SKM-1 treated with dmso at 0.1 percent for 144 hours (cell line): ENCODE data around the gene MYPN.
"Not testable (repeated sequence)": the region's sequence is repeated elsewhere in the genome, so short reads cannot be mapped to it uniquely, and the experiment has no call there.

Experiments used
- DNase-seq: peaks from one replicate; lab custom pipeline; 2025; ENCODE audit not compliant: unreplicated experiment; lab: John Stamatoyannopoulos, UW

Gene MYPN, protein sequence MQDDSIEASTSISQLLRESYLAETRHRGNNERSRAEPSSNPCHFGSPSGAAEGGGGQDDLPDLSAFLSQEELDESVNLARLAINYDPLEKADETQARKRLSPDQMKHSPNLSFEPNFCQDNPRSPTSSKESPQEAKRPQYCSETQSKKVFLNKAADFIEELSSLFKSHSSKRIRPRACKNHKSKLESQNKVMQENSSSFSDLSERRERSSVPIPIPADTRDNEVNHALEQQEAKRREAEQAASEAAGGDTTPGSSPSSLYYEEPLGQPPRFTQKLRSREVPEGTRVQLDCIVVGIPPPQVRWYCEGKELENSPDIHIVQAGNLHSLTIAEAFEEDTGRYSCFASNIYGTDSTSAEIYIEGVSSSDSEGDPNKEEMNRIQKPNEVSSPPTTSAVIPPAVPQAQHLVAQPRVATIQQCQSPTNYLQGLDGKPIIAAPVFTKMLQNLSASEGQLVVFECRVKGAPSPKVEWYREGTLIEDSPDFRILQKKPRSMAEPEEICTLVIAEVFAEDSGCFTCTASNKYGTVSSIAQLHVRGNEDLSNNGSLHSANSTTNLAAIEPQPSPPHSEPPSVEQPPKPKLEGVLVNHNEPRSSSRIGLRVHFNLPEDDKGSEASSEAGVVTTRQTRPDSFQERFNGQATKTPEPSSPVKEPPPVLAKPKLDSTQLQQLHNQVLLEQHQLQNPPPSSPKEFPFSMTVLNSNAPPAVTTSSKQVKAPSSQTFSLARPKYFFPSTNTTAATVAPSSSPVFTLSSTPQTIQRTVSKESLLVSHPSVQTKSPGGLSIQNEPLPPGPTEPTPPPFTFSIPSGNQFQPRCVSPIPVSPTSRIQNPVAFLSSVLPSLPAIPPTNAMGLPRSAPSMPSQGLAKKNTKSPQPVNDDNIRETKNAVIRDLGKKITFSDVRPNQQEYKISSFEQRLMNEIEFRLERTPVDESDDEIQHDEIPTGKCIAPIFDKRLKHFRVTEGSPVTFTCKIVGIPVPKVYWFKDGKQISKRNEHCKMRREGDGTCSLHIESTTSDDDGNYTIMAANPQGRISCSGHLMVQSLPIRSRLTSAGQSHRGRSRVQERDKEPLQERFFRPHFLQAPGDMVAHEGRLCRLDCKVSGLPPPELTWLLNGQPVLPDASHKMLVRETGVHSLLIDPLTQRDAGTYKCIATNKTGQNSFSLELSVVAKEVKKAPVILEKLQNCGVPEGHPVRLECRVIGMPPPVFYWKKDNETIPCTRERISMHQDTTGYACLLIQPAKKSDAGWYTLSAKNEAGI (N-terminal part only)

DNA sequence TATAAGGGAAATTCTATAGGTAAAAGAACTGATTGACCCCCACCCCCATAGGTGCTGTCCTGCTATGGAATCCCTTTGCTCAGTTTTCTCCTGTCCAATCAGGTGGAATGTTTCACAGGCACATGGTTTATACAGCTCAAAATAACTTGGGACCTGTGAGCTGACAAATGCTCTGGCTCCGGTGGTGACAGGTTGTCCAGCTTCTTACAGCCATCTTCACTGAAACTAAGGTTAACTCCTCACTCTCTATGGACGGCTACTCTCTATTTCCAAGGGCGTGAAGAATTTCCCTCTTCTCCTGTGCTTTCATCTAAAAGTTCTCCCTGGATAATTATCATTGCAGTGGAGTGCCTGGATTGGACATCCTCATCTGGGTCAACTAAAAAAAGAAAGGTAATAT, at the start of gene MYPN:
MYPN (plus strand) TSS at position 158 of the 400 bp plus-strand sequence. CDS start 11,951 bp downstream, outside the sequence.
- no peak for DNase-seq

DNA sequence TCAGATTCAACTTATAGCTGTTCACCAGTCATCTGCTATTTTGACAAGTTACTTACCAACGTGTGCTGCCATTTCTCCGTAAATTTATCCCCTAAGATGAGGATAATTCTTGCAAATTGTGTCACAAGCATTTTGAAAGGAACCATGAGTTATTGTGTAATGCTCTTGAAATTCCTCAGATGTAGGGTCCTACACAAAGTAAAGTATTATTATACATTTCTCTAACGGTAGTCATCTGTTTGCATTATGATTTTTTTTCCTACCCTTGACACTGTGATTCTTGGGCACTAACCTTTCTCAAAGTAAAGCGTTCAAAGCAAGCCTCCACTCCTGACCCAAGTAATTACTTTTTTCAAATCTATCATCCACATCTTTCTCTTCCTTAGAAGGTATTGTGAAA, 42.3 kb upstream of the MYPN start:
- no peak for DNase-seq

DNA sequence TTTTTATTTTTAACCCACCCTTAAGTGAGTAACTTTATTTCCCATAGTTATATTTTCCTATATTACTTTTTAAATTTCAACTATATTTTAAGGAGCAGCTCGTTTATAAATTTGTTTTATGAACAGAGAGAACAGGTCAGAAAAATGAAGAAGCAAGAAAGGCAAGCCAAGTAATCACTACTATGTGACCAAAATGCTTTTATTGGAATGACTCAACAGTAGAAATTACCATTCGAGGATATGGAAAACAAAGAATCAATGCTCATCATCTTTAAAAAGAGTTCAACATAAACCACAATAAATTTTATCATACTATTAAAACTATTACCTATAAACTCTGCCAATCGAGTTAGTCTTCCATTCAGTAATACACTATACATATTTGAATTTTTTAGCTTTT, 41.8 kb upstream of the MYPN start:
- no peak for DNase-seq

DNA sequence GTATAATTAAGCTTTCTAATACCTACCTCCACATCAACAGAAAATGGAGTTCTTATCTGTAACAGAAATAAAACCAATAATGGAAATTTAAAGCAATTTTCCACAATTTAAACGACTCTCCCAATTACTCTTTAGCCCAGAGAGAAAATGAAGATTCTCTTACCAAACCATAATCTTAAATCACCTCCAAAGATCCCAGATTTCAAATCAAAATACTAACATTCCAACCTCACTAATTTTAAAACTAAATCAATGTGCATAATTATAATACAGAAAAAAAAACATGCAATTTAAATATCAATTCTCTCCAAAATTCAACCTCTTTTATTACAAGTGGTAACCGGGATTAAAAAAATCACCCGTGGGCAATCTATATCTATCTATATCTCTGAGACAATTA, 35.7 kb upstream of the MYPN start:
- no peak for DNase-seq

DNA sequence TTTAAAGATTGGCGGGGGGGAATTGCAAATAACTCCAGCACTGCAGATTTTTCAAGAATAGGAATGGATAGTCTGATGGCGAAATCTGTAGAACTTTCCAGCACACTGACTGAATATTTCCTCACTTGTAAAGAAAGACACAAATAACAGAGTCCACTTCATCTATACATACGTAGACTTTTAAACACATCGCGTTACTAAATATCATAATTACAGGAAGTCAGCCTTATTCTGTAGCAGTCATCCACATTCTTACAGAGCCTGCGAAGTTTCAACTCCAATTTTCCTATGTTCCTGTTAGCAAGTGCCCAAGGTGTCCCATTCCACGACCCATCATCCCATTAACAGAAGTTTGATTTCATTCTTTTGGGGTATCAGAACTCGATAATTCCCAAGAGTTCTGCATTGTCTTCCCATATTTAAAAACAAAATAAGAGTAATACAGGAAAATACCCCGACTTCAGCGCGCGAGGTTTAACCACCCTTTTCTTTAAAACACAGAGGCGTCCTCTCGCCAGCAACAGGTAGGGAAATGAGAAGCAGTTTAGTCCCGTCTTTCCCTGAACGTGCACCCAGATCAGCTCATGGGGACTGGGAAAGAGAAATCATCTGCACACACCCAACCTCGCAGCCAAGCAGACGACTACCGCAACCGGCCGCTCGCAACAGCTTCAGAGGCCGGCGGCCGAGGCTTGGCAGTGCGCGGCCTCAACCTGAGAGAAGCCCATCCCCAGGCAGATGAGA, 35.1 kb upstream of the MYPN start:
- peak; percentile 19 for DNase-seq

DNA sequence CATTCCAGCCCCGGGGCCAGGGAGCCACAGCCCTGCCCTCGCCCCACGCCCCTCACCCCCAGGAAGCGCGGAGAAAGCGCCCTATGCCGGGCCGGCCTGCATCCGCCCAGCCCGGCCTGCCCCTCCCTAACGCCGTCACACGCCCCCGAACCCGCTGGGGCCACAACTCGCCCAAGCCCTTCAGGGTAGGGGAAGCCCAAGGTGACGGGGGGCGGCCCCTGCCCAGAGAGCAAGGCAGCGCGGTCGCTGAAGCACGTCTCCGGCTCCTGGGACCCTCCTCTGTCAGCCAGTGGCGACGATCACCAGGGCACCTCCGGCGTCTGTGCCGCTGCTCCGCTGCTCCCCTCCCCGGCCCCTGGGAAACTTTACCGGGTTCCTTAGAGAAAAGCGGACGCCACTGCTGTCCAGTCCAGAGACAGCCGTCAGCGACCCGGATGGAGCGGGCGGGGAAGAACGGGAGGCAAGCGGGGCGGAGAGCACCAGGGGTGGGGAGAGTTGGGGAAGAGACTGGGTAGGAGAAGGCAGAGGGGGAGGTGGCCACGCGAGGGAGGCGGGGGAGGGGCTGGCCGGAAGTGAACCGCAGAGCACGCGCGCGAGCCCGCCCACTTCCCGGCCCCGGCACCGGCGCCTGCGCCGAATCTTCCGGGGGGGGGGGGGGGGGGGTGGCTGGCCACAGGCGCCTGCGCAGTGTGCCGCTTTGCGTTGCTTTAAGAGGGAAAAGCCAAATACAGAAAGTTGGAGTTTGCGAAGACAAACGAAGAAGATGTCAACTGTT, 34.3 kb upstream of the MYPN start, which contains the start of gene HERC4:
HERC4 (minus strand) TSS at position 509 of the 775 bp plus-strand sequence. CDS start 2,175 bp downstream, outside the sequence.
- peak; percentile 89 for DNase-seq

DNA sequence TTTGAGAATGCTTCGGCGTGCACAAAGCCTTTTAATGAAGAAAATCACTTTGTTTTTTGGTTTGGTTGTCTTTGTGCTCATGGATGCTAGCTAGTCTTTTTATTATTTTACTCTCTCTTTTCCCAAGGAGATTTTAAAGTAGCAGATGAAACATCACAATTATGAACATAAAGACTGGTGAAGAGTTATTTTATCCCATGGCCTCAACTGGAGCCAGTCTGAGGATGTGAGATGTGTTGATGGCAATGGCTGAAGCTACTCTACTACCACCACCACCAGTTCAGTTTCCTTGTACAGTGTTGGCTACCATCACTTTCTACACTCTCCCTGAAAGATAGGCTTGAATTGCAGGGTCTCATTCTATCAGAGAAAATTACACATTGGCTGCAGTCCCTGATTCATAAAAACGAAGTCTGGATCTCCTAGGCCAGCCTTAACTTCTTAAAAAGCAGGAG, 33.7 kb upstream of the MYPN start:
- DNase-seq, result no peak

DNA sequence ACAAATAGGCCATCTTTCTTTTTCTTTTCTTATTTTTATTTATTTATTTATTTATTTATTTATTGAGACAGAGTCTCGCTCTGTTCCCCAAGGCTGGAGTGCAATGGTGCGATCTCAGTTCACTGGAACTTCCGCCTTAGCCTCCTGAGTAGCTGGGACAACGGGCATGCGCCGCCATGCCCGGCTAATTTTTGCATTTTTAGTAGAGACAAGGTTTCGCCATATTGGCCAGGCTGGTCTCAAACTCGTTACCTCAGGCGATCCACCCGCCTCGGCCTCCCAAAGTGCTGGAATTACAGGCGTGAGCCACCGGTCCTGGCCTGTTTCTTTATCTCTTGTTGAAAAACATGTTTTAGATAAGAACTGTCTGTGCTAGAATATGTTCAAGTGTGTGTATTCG, 33.2 kb upstream of the MYPN start:
- DNase-seq, result not testable (repeated sequence)

DNA sequence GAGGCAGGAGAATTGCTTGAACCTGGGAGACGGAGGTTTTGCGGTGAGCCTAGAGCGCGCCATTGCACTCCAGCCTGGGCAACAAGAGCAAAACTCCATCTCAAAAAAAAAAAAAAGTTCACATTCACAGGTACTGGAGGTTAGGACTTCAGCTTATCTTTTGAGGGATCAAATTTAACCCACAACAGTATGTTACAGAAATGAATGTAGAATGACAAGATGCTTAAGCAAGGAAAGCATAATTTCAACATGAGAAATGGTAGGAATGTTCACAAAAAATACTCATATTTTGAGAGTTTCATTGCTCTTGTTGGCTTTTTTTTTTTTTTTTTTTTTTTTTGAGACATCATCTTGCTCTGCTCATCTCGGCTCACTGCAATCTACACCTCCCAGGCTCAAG, 32.3 kb upstream of the MYPN start:
- no peak for DNase-seq

DNA sequence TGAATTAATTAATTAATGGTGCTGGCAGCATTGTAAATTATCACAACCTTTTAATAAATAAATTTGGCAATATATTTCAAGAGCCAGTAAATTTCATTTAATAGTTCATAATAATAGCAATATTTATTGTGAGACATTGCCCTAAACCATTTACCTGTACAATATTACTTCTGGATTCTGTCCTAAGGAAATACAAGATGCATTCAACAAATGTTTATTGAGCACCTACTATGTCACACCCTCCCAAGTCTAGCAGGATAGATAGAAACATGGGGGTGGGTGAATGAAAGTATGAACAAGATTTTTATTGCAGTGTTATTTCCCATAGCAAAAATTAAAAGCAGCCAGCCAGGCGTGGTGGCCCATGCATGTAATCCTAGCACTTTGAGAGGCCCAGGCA, 29.9 kb upstream of the MYPN start:
- DNase-seq, result no peak

DNA sequence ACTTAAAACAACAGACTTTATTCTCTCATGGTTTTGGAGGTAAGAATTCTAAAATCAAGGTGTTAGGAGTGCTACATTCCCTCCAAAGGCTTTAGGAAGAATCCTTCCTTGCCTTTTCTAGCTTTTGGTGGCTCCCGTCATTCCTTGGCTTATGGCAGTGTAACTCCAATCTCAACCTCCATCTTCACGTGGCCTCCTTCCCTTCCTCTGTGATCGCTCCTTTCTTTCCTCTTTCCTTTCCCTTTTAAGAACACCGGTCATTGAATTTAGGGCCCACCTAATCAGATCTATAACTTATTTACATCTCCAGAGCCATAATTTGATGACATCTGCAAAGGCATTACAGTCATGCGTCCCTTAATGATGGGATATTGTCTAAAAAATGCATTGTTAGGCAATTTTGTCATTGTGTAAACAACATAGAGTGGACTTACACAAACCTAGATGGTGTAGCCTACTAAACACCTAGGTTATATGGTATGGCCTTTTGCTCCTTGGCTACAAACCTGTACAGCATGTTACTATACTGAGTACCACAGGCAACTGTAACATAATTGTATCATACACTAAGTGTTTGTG, 28.3 kb upstream of the MYPN start:
- DNase-seq, result no peak

DNA sequence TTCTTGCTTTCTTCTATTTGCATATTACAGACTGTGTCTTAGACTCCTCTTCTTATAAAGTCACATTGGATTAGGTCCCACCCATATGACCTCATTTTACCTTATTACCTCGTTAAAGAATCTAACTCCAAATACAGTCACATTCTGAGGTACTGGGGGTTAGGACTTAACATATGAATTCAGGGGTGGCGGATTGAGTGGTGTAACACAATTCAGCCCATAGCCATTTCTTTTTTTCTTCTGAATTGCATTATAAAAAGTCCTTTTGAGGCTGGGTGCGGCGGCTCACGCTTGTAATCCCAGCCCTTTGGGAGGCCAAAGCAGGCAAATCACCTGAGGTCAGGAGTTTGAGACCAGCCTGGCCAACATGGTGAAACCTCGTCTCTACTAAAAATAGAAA, 27.4 kb upstream of the MYPN start:
- DNase-seq, result no peak

DNA sequence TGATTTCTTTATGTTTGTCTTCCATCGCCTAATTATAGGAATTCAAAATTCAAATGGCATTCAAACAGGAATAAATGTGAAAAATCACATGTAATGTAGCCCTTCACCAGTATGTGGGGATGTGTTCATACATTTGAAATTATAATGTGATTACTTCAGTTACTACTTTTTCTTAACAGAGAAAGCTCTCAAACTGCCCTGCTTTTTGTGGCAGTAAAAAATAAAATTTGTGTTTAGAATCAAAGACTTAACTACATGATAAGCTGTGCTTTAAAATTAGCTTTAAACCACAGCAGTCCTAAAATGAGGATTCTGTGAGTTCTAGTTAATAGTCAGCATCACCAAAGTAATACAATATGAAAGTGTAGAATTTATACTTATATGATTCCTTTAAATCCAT, 26.4 kb upstream of the MYPN start:
- DNase-seq, result no peak

DNA sequence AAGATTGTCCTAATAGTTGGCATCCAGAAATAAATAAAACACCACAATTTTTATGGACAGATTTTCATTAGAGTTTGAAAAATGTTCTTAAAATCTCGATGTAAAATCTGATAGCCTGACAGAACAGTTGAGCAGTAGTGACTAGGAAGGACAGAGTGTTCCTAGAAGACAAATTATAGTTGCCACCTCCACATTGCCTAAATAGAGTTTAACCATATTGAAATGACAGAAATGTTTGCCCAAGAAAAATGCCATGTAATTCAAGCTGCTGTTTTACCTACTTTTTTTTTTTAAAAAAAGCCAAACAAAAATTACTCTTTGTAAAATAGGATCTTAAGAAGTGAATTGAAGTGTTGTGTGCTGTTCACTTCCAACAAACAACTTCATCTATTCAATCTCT, 25.3 kb upstream of the MYPN start:
- no peak for DNase-seq

DNA sequence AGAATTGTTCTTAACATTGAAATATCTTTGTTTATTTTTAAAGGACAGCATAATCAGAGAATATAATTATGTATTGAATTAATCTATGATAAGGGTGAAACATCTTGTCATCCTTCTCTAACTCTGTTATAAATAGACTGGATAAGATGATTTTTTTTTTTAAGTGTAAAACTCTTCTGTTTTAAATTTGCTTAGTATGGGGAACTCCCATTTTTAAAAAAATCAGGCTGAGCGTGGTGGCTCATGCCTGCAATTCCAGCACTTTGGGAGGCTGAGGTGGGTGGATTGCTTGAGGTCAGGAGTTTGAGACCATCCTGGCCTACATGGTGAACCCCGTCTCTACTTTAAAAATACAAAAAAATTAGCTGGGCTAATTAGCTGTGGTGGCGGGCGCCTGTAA, 24.8 kb upstream of the MYPN start:
- no peak for DNase-seq

DNA sequence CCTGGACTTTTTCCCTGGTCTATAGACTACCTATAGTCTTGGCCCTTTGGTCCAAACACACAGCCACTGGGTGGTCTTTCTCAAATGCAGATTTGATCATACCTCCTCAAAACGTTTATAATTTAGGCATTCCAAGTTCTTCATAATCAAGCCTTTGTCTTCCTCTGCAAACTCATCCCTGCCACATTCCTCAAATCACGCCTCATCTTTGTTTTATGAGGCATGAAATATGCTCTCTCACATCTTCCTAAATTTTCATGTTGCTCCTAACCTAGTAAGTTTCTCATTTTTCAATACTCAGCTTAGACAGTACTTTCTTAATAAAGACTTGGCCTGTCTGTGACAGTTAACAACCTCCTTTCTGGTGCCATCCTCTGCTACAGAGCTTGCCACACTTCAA, 23.3 kb upstream of the MYPN start:
- no peak for DNase-seq

DNA sequence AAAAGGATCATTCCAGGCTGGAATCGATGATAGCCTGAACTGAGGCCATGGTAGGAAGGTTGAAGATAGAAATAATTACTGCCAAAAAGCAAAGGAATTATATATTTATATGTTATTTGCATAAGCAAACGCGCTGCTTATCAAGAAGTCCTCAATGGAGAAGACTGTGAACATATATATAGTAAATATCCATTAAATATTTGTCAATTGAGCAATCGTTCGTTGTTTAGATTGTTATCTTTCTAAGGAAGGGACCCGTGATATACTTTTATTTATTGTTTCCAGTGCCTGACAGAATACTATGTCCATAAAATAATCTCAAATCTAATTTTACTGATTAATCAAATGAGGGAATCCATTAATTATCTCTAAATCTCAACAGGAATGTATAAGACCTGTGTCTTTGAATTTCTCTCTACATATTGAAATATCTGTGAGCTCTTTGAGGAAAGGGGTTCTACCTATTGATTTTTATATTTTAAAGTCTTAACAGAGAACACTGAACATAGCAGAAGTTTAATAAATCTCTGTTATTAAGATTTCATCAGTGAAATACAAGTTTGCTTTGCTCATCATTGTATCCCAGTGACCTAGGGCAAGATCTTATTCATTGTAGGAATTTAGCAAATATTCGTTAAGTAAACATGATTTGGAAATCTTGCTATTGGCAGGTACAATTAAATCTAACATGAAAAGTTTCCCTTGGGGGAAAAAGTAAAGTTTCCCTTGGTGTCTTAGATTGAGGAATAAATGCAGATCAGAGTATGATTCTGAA, 22.2 kb upstream of the MYPN start:
- DNase-seq, result no peak

DNA sequence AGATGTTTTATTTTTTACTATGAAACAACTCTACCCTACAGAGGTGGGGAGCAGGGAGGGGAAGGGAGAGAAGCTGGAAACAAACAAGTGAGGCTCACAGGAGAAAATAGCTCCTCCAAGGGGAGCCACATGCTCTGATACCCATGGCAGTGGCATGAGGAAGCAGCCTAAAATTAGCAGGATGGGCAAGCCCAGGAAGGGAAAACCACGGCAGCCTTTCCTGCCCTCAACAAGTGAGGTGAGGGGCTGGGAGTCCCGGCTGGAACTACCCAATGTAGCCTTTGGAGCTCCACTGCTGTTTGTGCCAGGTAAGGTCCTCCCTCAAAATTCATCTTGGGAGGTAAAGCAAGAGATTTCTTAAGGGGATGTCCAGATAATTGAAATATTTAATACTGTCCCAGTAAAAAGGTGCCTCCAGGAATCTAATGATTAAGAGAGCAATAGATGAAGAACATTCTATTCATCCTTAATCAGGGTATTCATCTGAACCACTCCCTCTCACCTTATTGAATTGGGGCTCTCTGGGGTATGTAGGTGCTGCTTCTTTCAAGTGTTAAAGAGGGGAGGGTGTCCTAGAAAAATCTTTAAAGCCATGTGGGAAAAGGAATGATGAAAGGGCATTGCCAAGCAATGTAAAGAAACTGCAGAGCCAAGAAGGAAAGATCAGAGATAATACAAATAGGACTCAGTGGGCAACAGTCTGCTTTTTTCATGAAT, 21.4 kb upstream of the MYPN start:
- DNase-seq, result no peak
